ENCODE data around the gene MYO5C. TPM values are rescaled to one million over a fixed set of nuclear protein-coding genes. Genes with fewer than 3 reads are reported as not detected.
"Not testable (repeated sequence)": the region's sequence is repeated elsewhere in the genome, so short reads cannot be mapped to it uniquely, and the experiment has no call there.

Gene MYO5C
- polyA plus RNA-seq, 1 donor, result 32.7 TPM

GRCh38 chr15:52241489-52241888, 54.1 kb downstream of the MYO5C start:
- no peak for DNase-seq

- no peak for DNase-seq
Measured at GRCh38 chr15:52240166-52240565, 55.4 kb downstream of the MYO5C start.

- not testable (repeated sequence) for DNase-seq
Measured at GRCh38 chr15:52238989-52239525, 56.5 kb downstream of the MYO5C start.

GRCh38 chr15:52238149-52238548, 57.5 kb downstream of the MYO5C start:
- DNase-seq, result no peak

- DNase-seq, result no peak
Measured at GRCh38 chr15:52236013-52236412, 59.6 kb downstream of the MYO5C start.

GRCh38 chr15:52234596-52235541, 60.7 kb downstream of the MYO5C start:
- no peak for DNase-seq

GRCh38 chr15:52233405-52233804, 62.2 kb downstream of the MYO5C start:
- DNase-seq, result no peak

GRCh38 chr15:52232327-52232726, 63.3 kb downstream of the MYO5C start:
- no peak for DNase-seq

- DNase-seq, result no peak
Measured at GRCh38 chr15:52230073-52230472, 65.5 kb downstream of the MYO5C start.

- DNase-seq, result peak; percentile 55
Measured at GRCh38 chr15:52228921-52229320, 66.7 kb downstream of the MYO5C start.

GRCh38 chr15:52227456-52227855, 68.1 kb downstream of the MYO5C start:
- peak; percentile 65 for DNase-seq

GRCh38 chr15:52225230-52225629, 70.4 kb downstream of the MYO5C start:
- no peak for DNase-seq

- DNase-seq, result no peak
Measured at GRCh38 chr15:52224211-52224610, 71.4 kb downstream of the MYO5C start.

GRCh38 chr15:52221730-52222129, 73.9 kb downstream of the MYO5C start:
- DNase-seq, result no peak

GRCh38 chr15:52220937-52221660, 74.5 kb downstream of the MYO5C start:
- DNase-seq, result no peak

GRCh38 chr15:52220251-52220650, 75.4 kb downstream of the MYO5C start:
- no peak for DNase-seq

GRCh38 chr15:52218816-52219215, 76.8 kb downstream of the MYO5C start:
- no peak for DNase-seq

- DNase-seq, result no peak
Measured at GRCh38 chr15:52218371-52218770, 77.2 kb downstream of the MYO5C start.

- DNase-seq, result no peak
Measured at GRCh38 chr15:52217186-52217585, 78.4 kb downstream of the MYO5C start.

GRCh38 chr15:52214553-52214952, 81.1 kb downstream of the MYO5C start:
- no peak for DNase-seq

GRCh38 chr15:52213206-52213605, 82.4 kb downstream of the MYO5C start:
- DNase-seq, result no peak

- peak; percentile 32 for DNase-seq
Measured at GRCh38 chr15:52208306-52208946, 87.2 kb downstream of the MYO5C start.

Data from left kidney (tissue), 2 donors.